CD4-positive, alpha-beta memory T cell (primary cell): Measurements from ENCODE around the gene ASB3. TPM values are rescaled to one million over a fixed set of nuclear protein-coding genes. Genes with fewer than 3 reads are reported as not detected.

Source experiments
- CTCF ChIA-PET: fragments of 350-600 bp; sonication (Branson Sonifier 250); formaldehyde crosslinking; loops from one replicate; lab custom pipeline; 2021; ENCODE audit warnings: inconsistent platforms; ENCODE audit not compliant: partially characterized antibody; lab: Charles Lee
- POLR2A ChIA-PET: fragments of 350-600 bp; sonication (Branson Sonifier 250); formaldehyde crosslinking; loops from one replicate; lab custom pipeline; 2021; ENCODE audit not compliant: partially characterized antibody; lab: Charles Lee
- DNase-seq, 5 donors: peaks; one replicate each; pipeline versions ENCODE4 v3.0.0 to v3.0.0-alpha.2; 2020 to 2022; ENCODE audit warnings: mixed read lengths in 1 of 5
- H3K27ac ChIP-seq: one replicate; pipeline ENCODE4 v1.7.0; 2013; ENCODE audit warnings: low read depth, low read length
- H3K27me3 ChIP-seq: 2 replicates; pipeline ENCODE4 v1.7.0; 2013; ENCODE audit warnings: mild to moderate bottlenecking, low read length, moderate library complexity; ENCODE audit not compliant: insufficient read depth
- H3K36me3 ChIP-seq: 2 replicates; pipeline ENCODE4 v1.7.0; 2013; ENCODE audit warnings: mild to moderate bottlenecking, low read length, moderate library complexity; ENCODE audit not compliant: insufficient read depth
- H3K4me1 ChIP-seq: 2 replicates; pipeline ENCODE4 v1.7.0; 2013; ENCODE audit warnings: mild to moderate bottlenecking, low read length, moderate library complexity; ENCODE audit not compliant: insufficient read depth
- H3K4me3 ChIP-seq, 2 donors: one replicate each; pipeline ENCODE4 v1.7.0; 2013; ENCODE audit warnings: low read length in 2 of 2, mild to moderate bottlenecking in 1 of 2
- H3K9me3 ChIP-seq, 2 donors: one replicate each; pipeline ENCODE4 v1.7.0; 2013; ENCODE audit warnings: low read length in 2 of 2, control low read depth in 1 of 2; ENCODE audit not compliant: control insufficient read depth in 1 of 2
- H3K27ac Mint-ChIP-seq, 7 donors: one replicate each; pipeline ENCODE4 v1.8.0; 2020 to 2021; ENCODE audit warnings: mixed read lengths in 7 of 7, mild to moderate bottlenecking in 6 of 7, inconsistent platforms in 3 of 7, moderate library complexity in 3 of 7
- H3K27me3 Mint-ChIP-seq, 2 donors: one replicate each; pipeline ENCODE4 v1.8.0; 2020 to 2021; ENCODE audit warnings: mixed read lengths in 2 of 2
- H3K36me3 Mint-ChIP-seq, 2 donors: one replicate each; pipeline ENCODE4 v1.8.0; 2020 to 2021; ENCODE audit warnings: mixed read lengths in 2 of 2, inconsistent platforms in 1 of 2, mild to moderate bottlenecking in 1 of 2
- H3K4me1 Mint-ChIP-seq, 4 donors: one replicate each; pipeline ENCODE4 v1.8.0; 2020 to 2021; ENCODE audit warnings: mixed read lengths in 4 of 4, mild to moderate bottlenecking in 1 of 4
- H3K4me3 Mint-ChIP-seq, 8 donors: one replicate each; pipeline ENCODE4 v1.8.0; 2020 to 2021; ENCODE audit warnings: mixed read lengths in 8 of 8, mild to moderate bottlenecking in 7 of 8, moderate library complexity in 6 of 8, inconsistent platforms in 3 of 8
- H3K9me3 Mint-ChIP-seq, 8 donors: one replicate each; pipeline ENCODE4 v1.8.0; 2020 to 2021; ENCODE audit warnings: mixed read lengths in 8 of 8, mild to moderate bottlenecking in 5 of 8, inconsistent platforms in 3 of 8, moderate library complexity in 1 of 8
- intact Hi-C: fragments of 100-400 bp; cut with micrococcal nuclease; formaldehyde crosslinking; loops from one replicate; pipeline ENCODE4 v1.15.1; 2023
- polyA plus RNA-seq, 2 donors: library from polyadenylated mRNA; unstranded; fragments of 300-500 nt; fragmentation: Illumina TruSeq; gene quantifications; one replicate each; pipeline ENCODE4 v1.2.3, GENCODE V29; 2021
- total RNA-seq, 2 experiments: library from RNA; stranded (reverse); gene quantifications; one replicate each; pipeline ENCODE4 v1.2.3, GENCODE V29; 2021

Gene ASB3
- total and polyA plus RNA-seq, 4 experiments from 2014 or later: 18.1 to 43.5 (median 34.6) TPM

- Mint-ChIP-seq H3K27me3 (no peaks in the 10 kb centered on the region), H3K27ac (no peak overlapping the region), H3K4me1 (peaks cover 0 to 3% (median 2%) of the 10 kb centered on the region in 4 donors), H3K4me3 (no peak overlapping the region), H3K9me3 (no peaks in the 10 kb centered on the region), H3K36me3 (peaks cover 51 to 55% of the 10 kb centered on the region in 2 donors)
- H3K27ac ChIP-seq: no peak overlapping the region
- no peak overlapping the region for H3K4me3 ChIP-seq
- ChIA-PET CTCF (no interaction called here), POLR2A (no interaction called here)
- H3K36me3 ChIP-seq: peaks cover 6% of the 10 kb centered on the region
- intact Hi-C loops: no loop called here
- no peak for DNase-seq
- H3K27me3 ChIP-seq: no peaks in the 10 kb centered on the region
- H3K4me1 ChIP-seq: no peaks in the 10 kb centered on the region
- H3K9me3 ChIP-seq: no peaks in the 10 kb centered on the region
These were observed 89.7 kb downstream of the ASB3 start for GRCh38 chr2:53697092-53697491.

DNA sequence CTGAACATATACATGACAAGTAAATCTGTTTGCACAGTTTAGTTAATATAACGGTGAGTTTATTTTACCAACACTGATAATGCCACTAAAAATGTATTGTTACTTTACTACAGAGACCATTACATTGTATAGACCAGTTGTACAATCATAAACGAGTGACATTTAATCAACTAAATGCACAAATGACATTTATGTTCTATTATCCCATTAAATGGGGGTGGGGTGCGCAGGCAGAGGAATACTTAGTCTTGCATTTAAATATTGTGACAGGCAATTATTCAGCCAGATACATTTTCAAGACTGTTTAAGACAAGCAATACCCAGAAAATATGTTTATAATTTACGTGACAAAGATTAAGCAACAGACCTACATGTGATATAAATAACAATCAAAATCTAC, 91.2 kb downstream of the ASB3 start:
- ChIA-PET POLR2A (no interaction called here), CTCF (no interaction called here)
- Mint-ChIP-seq H3K36me3 (peaks cover 58 to 60% of the 10 kb centered on the region in 2 donors), H3K4me3 (no peak overlapping the region), H3K9me3 (no peaks in the 10 kb centered on the region), H3K4me1 (peaks cover 0 to 5% (median 2%) of the 10 kb centered on the region in 4 donors), H3K27me3 (no peaks in the 10 kb centered on the region), H3K27ac (no peak overlapping the region)
- H3K27ac ChIP-seq: no peak overlapping the region
- no peaks in the 10 kb centered on the region for H3K9me3 ChIP-seq
- no peaks in the 10 kb centered on the region for H3K4me1 ChIP-seq
- no peaks in the 10 kb centered on the region for H3K27me3 ChIP-seq
- intact Hi-C loops: no loop called here
- H3K4me3 ChIP-seq: no peak overlapping the region
- DNase-seq: no peak
- peaks cover 6% of the 10 kb centered on the region for H3K36me3 ChIP-seq

- DNase-seq: no peak
- Histone ChIP-seq H3K4me3 (no peak overlapping the region), H3K4me1 (no peaks in the 10 kb centered on the region), H3K9me3 (no peaks in the 10 kb centered on the region), H3K27ac (no peak overlapping the region), H3K36me3 (peaks cover 5% of the 10 kb centered on the region), H3K27me3 (no peaks in the 10 kb centered on the region)
- Mint-ChIP-seq H3K27ac (no peak overlapping the region), H3K36me3 (peaks cover 52 to 53% of the 10 kb centered on the region in 2 donors), H3K4me1 (peaks cover 0 to 5% (median 2%) of the 10 kb centered on the region in 4 donors), H3K4me3 (no peak overlapping the region), H3K27me3 (no peaks in the 10 kb centered on the region), H3K9me3 (no peaks in the 10 kb centered on the region)
- CTCF ChIA-PET: no interaction called here
- POLR2A ChIA-PET: no interaction called here
- intact Hi-C loops: no loop called here
These were observed 92.5 kb downstream of the ASB3 start for GRCh38 chr2:53694096-53694771.

GRCh38 chr2:53690876-53691275, 95.9 kb downstream of the ASB3 start:
- Histone ChIP-seq H3K4me1 (no peaks in the 10 kb centered on the region), H3K9me3 (no peaks in the 10 kb centered on the region), H3K27me3 (no peaks in the 10 kb centered on the region), H3K27ac (no peak overlapping the region), H3K36me3 (no peaks in the 10 kb centered on the region), H3K4me3 (no peak overlapping the region)
- Mint-ChIP-seq H3K4me1 (peaks cover 0 to 2% (median under 1%) of the 10 kb centered on the region in 4 donors), H3K4me3 (no peak overlapping the region), H3K27ac (no peak overlapping the region), H3K9me3 (no peaks in the 10 kb centered on the region), H3K36me3 (peaks cover 50 to 55% of the 10 kb centered on the region in 2 donors), H3K27me3 (no peaks in the 10 kb centered on the region)
- CTCF ChIA-PET: no interaction called here
- intact Hi-C loops: no loop called here
- no peak for DNase-seq
- POLR2A ChIA-PET: interaction anchor here (0.7 kb wide), 1 partner anchor 224 kb away, joined by 4 read pairs; no protein-coding TSS in a partner anchor

DNA sequence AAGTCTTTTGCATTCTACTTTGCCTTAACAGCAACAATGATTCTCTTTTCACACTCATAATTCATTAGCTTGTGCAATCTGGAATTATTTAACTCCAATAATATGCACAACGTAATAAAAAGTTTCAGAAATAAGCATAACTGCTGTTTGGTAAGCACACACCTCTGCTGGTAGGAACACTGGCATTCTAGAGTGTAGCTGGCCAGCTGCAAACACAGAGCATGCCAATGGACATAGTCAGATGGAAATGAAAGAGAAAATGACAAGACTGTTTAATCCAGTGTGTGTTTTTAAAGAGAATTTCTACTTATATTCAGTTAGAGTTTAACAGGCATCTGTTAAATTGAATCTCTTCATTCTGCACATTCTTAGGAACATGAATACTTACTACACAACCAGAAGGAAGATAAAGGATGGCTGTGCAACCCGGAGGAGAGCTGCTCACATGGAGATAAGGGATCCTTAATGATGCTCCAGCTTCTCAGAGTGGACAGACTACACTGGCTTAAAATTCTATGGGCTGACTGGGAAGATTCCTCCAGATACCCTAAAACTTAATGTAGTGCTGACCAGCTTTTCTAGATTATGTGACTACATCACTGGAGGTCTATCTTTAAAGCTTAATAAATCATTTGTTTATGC, 113.8 kb downstream of the ASB3 start:
- H3K4me3 ChIP-seq: no peak overlapping the region
- H3K4me3 Mint-ChIP-seq: no peak overlapping the region
- ChIA-PET CTCF (interaction anchor here (0.8 kb wide), 1 partner anchor 17 kb away, joined by 3 read pairs; no protein-coding TSS in a partner anchor), POLR2A (no interaction called here)
- no peaks in the 10 kb centered on the region for H3K4me1 ChIP-seq
- no peak for DNase-seq
- H3K9me3 ChIP-seq: no peaks in the 10 kb centered on the region
- peaks cover 23 to 38% of the 10 kb centered on the region in 2 donors for H3K36me3 Mint-ChIP-seq
- H3K27ac ChIP-seq: no peak overlapping the region
- no peaks in the 10 kb centered on the region for H3K36me3 ChIP-seq
- H3K4me1 Mint-ChIP-seq: peaks cover 0 to 7% (median 3%) of the 10 kb centered on the region in 4 donors
- peaks cover 0 to 3% (median 0%) of the 10 kb centered on the region in 8 donors for H3K9me3 Mint-ChIP-seq
- no peaks in the 10 kb centered on the region for H3K27me3 ChIP-seq
- peak overlapping the region in 2 of 7 donors; percentile 19 to 33 for H3K27ac Mint-ChIP-seq
- intact Hi-C loops: no loop called here
- H3K27me3 Mint-ChIP-seq: no peaks in the 10 kb centered on the region

GRCh38 chr2:53670331-53670730, 116.4 kb downstream of the ASB3 start:
- intact Hi-C loops: no loop called here
- H3K4me3 ChIP-seq: no peak overlapping the region
- Mint-ChIP-seq H3K27ac (no peak overlapping the region), H3K36me3 (peaks cover 35 to 54% of the 10 kb centered on the region in 2 donors), H3K4me1 (peaks cover 0 to 5% (median 2%) of the 10 kb centered on the region in 4 donors), H3K9me3 (peaks cover 0 to 12% (median 4%) of the 10 kb centered on the region in 8 donors), H3K27me3 (no peaks in the 10 kb centered on the region), H3K4me3 (no peak overlapping the region)
- POLR2A ChIA-PET: no interaction called here
- CTCF ChIA-PET: interaction anchor here (0.7 kb wide), 1 partner anchor 98 kb away, joined by 4 read pairs; the partner anchor contains the start of gene CHAC2
- no peaks in the 10 kb centered on the region for H3K9me3 ChIP-seq
- H3K27me3 ChIP-seq: no peaks in the 10 kb centered on the region
- no peaks in the 10 kb centered on the region for H3K36me3 ChIP-seq
- DNase-seq: no peak
- no peaks in the 10 kb centered on the region for H3K4me1 ChIP-seq
- no peak overlapping the region for H3K27ac ChIP-seq

GRCh38 chr2:53668624-53669026, 118.1 kb downstream of the ASB3 start:
- H3K4me3 ChIP-seq: no peak overlapping the region
- H3K4me1 Mint-ChIP-seq: peaks cover 0 to 5% (median 1%) of the 10 kb centered on the region in 4 donors
- H3K36me3 ChIP-seq: no peaks in the 10 kb centered on the region
- no peaks in the 10 kb centered on the region for H3K27me3 ChIP-seq
- ChIA-PET POLR2A (no interaction called here), CTCF (no interaction called here)
- no peak overlapping the region for H3K27ac Mint-ChIP-seq
- intact Hi-C loops: no loop called here
- H3K9me3 ChIP-seq: no peaks in the 10 kb centered on the region
- H3K36me3 Mint-ChIP-seq: peaks cover 48 to 70% of the 10 kb centered on the region in 2 donors
- H3K9me3 Mint-ChIP-seq: peaks cover 0 to 17% (median 6%) of the 10 kb centered on the region in 8 donors
- no peak overlapping the region for H3K27ac ChIP-seq
- H3K4me1 ChIP-seq: no peaks in the 10 kb centered on the region
- H3K4me3 Mint-ChIP-seq: no peak overlapping the region
- DNase-seq: no peak
- no peaks in the 10 kb centered on the region for H3K27me3 Mint-ChIP-seq
